NCI-H2081 (cell line): ENCODE measurements around the gene TGFBR1.

Source experiments
- DNase-seq, 2 experiments: peaks; one replicate each; lab custom pipeline; 2025; lab: John Stamatoyannopoulos, UW

Gene TGFBR1

DNA sequence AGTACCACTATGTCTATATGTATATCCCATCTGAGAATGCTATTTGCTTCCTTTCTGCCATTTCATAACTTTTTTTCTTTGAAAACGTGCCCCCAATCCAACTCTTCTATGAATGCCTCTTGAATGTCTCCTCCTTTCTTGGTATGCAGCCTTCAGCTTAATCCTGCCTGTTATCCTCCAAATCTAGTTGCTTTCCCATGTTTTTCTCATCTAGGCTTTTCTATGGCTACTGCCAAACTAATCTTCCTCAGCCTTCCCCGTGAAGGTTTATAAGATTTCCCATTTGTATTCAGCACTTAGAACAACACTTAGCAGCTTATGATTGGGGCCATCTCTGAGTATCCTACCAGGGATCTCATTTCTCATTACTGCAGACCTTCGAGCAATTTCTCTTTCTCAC is 2.5 kb downstream of the TGFBR1 start:
- no peak for DNase-seq

DNA sequence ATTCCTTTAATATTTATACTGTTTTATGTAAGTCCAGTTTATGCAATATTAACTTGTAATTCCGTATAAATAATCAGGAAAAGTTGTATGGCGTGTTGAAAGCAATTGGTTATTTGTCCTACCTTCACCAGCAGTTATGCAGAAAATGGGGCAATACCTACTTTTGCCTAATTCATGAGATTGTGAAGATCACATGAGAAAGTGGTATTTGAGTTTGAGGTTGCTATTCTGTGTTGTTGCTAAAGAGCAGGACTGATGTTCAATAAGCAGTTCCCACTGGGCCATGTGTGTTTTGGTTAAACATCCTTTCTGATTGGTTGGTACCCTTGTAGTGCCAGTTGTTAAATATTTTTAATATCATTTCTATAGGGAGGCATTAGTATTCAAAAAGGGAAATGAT is 3.2 kb downstream of the TGFBR1 start:
- no peak for DNase-seq

DNA sequence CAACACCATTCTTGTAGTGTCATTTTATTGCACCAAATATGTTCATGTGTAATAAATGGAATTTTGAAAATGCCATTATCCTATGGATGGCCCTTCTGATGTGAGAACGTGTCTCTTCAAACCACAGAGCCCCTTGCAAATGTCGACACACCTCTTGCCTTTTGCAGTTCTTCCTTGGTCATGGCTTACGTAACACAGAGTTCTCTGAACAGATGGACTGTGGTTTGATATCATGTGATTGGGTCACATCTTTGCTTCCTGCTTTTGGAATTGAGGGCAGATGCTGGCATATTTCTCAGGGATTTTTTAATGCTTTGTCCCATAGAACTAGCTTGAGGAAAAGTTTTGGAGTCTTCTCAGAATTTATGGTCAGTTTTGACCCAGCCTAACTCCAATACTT is 4.6 kb downstream of the TGFBR1 start:
- DNase-seq, result no peak

DNA sequence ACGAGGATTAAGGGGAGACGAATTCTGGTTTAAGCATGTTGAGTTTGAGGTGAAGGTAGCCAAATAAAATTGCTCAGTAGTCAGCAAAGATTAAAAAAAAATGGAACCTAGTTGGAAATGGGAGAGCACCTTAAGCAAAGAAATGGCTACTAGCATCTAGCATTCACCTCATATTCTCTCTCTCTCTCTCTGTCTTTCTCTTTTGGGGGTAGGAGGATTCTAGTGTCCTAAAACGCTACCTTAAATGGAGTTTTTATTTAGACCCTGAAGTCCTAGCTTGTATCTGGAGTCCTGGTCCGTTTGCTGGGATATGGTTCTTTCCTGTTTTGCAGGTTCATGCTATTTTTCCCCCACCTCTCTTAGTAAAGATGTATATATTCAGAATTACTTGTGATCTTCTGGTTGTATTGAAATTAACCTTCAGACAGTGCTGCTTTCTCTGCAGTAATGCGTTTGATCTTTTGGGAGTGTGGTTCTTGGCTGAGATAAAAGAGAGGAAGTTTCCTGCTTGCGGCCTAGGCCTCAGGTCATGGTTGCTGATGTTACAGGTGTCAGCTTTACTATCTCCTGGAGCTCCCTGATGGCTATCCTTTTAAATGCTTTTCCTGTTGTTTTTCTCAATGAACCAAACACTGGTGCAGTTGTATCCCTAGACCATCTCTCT is 8.0 kb downstream of the TGFBR1 start:
- DNase-seq, result no peak

DNA sequence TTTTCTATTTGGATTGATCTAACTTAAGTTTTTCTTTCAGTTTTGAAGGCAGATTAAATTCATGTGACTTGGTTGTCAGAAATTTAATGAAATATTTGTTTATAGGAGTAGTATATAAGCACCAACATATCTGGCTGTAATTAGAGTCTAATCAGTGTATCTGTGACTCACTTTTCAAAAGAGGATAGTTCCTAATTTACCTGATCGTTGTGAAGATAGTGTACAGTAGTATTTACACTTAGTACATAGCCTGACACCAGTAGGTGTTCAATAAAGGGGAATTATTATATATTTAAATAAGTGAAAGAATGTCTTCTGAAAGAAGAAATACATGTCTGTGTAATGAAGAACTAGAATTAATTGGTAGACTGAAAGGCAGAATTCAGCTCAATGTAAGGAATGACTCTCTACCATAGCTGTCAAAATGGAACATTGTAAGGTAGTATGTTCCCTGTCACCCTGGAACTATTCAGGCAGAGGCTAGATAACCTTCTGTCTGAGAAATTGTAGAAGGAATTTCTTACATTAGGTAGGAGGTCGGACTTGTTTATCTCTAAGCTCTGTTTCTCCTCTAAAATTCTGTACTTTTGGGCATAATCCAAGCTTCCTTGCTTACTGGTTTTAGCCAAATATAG is 8.6 kb downstream of the TGFBR1 start:
- DNase-seq, result no peak

DNA sequence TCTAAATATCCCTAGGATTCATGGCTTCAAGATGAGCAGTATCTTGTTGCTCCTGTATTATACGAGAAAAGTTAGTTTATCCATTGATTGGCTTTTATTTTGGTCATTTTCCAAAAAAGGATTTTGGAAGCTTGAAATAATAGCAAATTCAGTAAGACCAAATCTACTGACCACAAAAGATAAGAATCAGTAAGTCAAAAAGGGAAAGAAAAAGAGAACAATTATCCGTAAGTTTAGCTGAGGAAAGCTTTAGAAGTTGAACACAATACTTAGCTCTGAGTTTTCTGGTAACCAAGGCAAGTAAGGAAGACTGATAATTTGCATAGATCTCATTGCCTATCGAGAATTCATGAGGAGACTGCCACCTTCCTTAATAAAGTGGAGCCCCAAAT is 9.1 kb downstream of the TGFBR1 start:
- no peak for DNase-seq

DNA sequence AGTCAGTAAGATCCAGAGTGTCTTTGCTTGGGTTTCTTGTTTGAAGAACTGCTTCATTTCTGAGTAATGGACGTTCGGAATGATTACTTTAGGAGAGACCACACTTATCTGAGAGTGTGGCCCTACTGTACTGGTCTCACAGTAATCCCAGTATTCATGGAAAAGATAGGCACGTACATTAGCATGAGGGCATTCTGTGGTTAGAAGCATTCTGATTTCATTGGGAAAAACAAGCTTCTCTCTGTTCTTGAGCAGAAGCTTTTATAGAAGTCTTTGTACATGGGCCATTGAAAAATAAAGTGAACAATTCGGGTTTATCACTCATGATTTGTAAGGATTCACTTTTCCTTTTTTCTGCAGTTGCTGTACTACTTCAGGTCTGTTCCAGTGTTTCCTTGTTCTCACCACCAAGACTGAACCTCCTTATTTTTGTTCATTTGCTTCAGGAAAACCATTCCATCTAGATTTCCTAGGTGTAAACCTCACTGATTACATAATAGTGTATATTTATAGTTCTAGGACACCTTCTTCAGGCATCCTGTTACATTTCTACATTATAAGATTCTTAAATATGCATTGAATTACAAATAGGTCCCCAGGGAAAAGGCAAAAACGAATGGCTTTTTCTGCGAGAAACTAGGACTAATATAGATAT is 10.1 kb downstream of the TGFBR1 start:
- DNase-seq, result no peak

DNA sequence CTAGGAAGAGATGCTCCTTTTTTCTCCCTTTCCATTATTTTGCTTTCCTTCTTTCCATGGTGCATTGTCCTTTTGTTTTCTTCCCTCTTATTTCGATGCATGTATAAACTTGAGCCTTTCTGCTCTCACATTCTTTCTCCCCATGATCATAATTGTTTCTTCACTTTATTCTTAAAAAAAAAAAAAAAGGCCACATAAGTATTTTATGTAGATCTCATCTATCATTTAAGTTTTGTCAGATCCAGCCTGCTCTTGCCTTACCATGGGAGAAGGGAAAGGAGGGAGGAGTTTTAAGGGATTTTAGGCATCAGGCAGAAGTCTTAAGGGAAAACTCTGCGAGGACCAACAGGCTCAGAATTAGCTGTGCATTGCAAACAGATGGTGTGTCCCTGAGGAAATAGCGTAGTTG is 11.1 kb downstream of the TGFBR1 start:
- DNase-seq, result no peak

DNA sequence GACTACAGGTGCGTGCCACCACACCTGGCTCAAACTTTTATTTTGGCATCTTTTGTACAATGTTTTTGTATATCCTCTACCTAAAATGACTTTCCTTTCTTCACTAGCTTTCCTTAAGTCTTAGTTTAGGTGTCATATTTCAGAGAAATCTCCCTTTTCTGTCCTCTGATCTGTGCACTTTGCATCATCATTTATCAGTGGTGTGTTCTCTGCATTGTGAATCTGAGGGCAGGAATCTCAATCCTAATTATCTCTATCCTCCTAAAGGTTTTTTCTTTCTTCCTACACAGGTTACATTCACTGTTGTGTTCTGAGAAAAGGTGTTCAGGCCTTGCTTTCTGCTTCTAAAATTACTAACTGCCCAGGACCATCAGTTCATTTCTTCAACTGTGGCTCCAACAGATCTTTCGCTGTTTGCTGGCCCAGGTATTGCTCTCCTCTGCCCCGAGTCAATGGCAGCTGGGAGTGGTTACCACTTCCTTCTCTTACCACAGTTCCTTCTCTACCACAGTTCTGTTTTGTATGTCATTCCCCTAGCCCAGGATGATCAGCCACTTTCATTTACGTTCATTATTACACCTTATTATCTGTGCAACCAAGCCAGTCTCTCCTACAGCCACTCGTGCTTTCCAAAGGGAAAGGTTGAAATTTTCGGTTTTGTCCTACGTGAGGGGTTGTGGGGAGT is 14.0 kb downstream of the TGFBR1 start:
- DNase-seq, result no peak

DNA sequence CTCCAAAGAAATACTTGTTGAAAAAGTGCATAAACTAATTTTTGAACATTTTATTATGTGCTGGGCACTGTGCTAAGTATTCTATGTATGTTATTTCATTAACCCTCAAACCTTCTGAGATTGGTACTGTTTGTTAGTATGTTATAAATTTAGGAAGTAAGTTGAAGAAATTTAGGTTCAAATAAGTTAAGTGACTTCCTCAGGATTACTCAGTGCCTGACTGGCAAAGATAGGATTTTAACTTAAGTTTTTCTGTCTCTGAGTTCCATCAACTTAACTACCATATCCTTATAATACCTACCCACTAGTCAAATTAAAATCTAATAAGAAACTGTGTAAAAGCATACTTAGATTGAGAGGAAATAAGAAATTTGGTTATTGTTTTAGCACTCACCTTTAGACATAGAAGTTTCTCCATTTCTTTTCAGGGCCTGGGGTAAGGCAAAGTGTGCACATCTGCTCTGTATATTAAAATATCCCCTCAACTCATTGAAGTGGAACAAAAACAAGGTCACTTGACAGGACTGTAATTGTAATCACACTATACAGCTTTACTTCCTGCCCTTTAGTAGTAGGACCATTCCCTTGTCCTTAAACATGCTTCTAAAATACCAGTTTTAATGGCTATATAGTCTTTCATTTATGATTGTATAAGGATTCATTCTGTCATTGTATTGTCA is 15.2 kb downstream of the TGFBR1 start:
- no peak for DNase-seq

DNA sequence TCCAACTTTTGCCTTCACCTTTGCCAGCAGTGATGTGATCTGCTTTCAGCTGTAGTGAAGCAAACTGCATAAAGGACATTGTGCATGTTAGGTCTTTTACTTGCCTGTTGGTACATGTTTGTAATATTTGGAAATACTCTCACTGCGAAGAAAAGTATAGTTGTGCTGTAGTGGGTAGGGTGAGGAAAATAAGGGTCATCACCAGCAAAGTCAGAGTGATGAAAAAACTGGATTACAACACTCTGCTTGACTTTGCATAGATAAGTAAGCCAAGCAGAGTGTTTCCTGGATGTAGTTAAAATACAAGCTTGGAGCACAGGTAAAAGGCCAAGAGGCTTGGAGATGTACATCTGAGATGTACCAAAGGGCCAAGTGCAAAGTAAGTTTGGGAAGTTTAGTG is 16.7 kb downstream of the TGFBR1 start:
- no peak for DNase-seq

DNA sequence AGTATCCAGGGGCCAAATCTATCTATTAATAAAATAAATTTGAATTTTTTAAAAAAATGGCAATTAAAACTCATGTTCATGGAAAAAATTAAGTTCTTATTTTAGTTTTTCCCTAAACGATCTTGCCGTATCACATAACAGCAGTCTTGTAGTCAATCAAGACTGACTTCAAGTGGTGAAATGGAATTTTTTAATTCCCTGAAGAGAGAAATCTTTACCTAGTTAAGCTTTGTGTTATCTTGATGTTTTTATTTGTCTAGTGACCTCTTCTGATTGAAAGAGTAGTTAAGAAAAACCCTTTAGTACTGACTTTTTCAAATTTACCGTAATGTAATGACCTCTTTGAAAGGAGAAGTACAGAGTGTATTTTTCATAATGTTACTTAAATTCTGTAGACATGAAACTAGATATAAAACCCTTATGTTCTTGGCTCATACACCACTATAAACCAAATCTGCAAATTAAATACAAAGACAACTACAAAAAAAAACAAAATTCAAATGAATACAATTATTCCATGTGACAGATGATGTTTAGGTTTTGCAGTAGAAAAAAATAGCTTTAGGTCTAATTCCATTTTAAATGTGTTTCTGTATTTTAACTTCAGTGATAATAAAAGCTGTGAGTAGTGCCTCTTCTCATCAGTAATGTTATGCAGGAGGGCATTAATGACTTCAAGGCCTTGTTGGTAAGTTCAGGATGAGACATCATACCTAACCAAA is 19.8 kb downstream of the TGFBR1 start:
- no peak for DNase-seq

DNA sequence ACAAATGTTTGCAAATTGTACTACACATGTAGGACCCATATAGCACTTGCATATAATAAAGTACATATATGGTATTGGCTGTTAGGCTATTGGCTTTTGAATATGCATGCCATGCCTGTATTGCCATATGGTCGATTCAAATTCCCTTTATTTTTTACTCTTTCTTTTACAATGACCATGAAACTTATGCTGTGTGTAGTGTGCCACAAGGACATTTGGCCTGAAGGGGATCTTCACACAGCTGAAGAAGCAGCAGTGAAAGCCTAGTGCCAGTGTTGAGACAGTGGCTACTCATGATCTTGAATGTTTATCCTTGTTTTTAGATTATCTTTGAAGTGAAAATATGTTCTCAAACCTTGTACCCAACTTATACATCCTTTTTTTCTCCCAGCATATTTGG is 20.5 kb downstream of the TGFBR1 start:
- DNase-seq, result no peak

DNA sequence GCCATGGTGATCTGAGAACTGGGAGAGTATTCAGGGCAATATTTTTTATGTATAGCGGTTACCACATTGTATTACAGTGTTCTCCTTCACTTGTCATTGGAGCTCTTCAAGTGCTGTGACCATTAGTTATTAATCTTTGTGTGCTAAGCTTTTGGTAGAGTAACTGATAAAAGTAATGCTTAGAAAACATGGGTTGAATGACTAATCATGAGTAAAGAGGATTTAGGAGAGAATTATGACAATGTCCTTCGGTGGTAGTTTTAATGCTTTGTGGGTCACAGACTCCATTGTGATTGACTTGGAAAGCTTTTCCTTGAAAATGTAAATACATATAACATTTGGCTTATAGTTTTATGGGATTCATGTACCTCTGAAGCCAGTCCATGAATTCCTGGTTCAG is 21.4 kb downstream of the TGFBR1 start:
- no peak for DNase-seq

DNA sequence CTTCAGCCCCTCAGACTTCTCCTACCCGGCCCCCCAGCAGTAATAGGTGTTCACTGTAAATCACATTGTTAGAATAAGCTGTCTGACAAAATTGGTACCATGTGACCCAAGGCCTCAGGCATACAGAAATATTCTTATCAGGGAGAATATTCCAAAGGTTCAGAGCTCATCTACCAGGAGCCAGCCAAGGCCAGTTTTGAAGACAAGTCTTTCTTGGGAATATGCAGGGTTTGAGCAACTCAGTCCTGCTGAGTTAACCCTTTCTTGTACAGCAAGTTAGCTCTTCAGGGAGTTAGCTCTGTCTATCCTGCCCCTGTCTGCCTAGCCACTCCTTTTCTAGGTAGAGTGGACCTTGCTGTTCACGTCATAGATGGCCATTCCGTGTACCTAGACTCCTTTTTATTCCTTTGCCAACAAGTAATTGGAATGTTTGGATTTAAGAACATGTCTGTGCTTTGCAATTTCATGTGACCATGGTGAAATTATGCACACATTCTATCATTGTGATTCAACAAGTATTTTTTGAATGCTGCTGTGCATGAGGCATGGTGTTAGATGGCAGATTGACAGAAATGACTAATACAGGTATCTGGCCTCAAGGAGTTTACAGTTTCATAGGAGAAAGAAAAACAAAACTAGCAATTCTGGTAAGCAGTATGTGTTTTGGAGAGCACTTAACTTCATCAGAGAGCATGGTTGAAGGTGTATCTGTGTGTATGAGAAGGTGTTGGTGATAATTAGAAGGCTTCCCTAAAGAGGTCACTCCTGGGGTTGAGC is 22.6 kb downstream of the TGFBR1 start:
- DNase-seq, result no peak

DNA sequence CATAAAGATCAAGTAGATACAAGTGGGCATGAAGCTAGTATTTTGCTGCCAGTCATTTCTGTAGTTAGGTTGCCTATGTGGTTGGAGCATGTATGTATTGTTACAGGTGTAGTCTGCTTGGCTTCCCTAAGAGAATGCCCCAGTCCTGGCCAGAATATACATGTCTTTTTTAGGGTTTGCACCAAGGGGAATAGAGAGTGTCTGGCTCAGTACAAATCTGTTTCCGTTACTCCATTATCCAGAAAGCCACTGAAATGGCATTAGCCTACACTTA is 23.2 kb downstream of the TGFBR1 start:
- DNase-seq, result no peak

DNA sequence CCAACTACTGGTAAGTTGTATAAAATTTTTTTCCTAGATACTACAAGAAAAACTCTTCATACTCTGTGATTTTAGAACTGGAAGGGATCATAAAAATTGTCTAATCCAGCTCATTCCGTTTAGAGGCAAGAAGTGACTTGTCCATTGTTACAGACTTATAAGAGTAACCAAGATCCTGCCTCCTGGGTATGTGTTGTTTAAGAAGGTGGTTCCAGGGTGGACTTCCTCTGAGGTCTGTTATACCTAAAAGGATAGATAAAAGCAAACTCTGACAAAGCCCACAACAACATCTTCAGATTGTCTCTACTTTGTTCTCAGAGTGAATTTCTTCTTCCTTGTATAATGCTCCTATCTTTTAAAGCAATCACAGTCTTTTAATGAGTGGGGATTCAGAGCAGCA is 24.2 kb downstream of the TGFBR1 start:
- no peak for DNase-seq

DNA sequence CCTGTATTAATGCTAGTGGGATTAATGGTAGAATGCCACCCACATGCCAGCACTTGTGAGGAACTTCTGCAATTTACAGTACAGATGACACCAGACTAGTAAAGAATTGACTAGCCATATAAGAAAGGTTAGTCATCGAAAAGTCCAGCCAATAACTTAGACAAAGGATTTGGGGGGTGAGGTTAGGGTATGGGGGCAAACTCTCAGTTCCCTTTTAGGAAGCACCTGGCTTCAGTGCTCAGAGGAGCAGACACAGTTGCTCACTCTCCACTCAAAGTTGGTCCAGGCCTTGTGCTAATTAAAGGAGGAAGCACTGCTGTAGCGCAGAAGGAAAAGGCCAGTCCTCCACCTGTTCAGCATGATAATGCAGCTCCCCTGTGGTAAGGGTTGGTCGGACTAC is 25.2 kb downstream of the TGFBR1 start:
- DNase-seq, result no peak

DNA sequence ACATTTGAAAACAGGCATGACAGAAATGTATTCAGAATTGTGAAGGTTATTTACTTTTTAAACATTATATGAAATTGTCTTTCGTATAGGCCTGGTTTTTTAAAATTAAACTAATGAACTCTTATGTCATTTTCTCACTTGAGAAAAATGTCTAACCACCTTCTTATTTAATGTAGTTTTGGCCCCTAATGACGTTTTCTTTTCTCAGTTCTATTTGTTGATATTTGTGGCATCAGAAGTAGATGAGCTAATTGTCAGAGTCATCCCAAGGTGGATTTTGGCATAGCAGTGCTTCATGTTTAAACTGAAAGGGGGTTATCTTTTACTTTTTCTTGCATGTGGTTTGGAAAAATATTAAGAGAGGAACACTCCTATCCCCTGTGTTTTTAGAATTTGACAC is 28.2 kb downstream of the TGFBR1 start:
- DNase-seq, result no peak

DNA sequence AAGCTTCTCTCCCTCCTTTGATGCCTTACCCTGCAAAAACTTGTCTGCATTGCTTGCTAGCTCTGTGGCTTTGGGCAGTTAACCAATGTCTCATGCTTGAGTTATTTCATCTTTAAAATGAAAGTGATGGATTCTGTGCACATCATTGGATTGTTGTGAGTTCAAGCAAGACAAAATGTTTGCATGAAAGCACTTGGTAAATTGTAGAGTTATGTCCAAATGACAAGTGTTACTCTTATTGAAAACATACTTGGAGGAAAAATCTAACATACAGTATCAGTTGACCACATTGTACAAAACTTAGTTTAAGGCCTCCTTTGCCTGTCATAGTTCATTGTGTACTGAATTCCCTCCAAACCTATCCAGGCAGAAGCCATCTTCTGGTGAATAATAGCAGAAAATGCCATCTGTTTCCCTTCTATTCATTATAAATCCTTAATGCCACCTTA is 30.0 kb downstream of the TGFBR1 start:
- no peak for DNase-seq

DNA sequence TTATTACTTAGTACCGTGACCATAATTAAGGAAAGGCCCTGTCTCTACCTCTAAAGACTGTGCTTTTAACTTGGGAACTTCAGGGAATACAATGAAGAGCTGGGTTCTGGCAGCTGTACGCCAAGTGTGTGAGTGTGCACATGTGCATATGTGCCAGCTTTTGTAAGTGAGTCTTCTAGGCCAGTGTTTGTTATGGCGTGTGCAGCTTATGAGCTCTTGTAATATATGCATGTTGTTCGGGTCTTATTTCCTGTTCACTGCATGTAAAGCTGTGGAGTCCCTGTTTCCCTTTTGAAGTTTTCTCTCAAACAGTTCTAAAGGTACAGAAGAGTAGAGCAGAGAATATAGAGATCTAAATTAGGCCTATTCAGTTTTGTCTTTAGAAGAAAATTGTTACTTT is 30.5 kb downstream of the TGFBR1 start:
- DNase-seq, result no peak
